IPS DF 4.7 (cell line): Measurements from ENCODE around the gene CHST4.
"Not testable (repeated sequence)": the region's sequence is repeated elsewhere in the genome, so short reads cannot be mapped to it uniquely, and the experiment has no call there.

Experiments used
- DNase-seq: peaks from one replicate; pipeline ENCODE4 v3.0.0-alpha.2; 2013; ENCODE audit warnings: low spot score; ENCODE audit errors: extremely low read depth

The CHST4 gene

GRCh38 chr16:71524566-71525553, 1.4 kb upstream of the CHST4 start:
- DNase-seq = no peak

GRCh38 chr16:71528257-71528656, 2.0 kb downstream of the CHST4 start:
- DNase-seq = no peak

- no peak for DNase-seq
Measured at GRCh38 chr16:71528863-71529262, 2.6 kb downstream of the CHST4 start.

GRCh38 chr16:71532366-71532765, 6.1 kb downstream of the CHST4 start:
- no peak for DNase-seq

GRCh38 chr16:71536752-71537499, 10.7 kb downstream of the CHST4 start:
- DNase-seq = no peak

GRCh38 chr16:71537643-71538042, 11.4 kb downstream of the CHST4 start:
- DNase-seq = peak; percentile 51

- peak; percentile 51 for DNase-seq
Measured at GRCh38 chr16:71542377-71542776, 16.2 kb downstream of the CHST4 start.

- DNase-seq = no peak
Measured at GRCh38 chr16:71547168-71547567, 20.9 kb downstream of the CHST4 start.

GRCh38 chr16:71552698-71553503, 26.7 kb downstream of the CHST4 start:
- DNase-seq = no peak

GRCh38 chr16:71555230-71555891, 29.1 kb downstream of the CHST4 start:
- DNase-seq = no peak

- DNase-seq = no peak
Measured at GRCh38 chr16:71557299-71557698, 31.1 kb downstream of the CHST4 start.

- no peak for DNase-seq
Measured at GRCh38 chr16:71557954-71558582, 31.8 kb downstream of the CHST4 start.

- DNase-seq = no peak
Measured at GRCh38 chr16:71559855-71560254, 33.6 kb downstream of the CHST4 start.

- DNase-seq = not testable (repeated sequence)
Measured at GRCh38 chr16:71561886-71562285, 35.7 kb downstream of the CHST4 start.

GRCh38 chr16:71562552-71562951, 36.3 kb downstream of the CHST4 start:
- DNase-seq = no peak

GRCh38 chr16:71564335-71564967, 38.2 kb downstream of the CHST4 start:
- no peak for DNase-seq

- no peak for DNase-seq
Measured at GRCh38 chr16:71565812-71566700, 39.8 kb downstream of the CHST4 start.

- DNase-seq = no peak
Measured at GRCh38 chr16:71567931-71568330, 41.7 kb downstream of the CHST4 start.

- no peak for DNase-seq
Measured at GRCh38 chr16:71568551-71568950, 42.3 kb downstream of the CHST4 start.
